ENCODE data around the gene APCDD1L. TPM values are rescaled to one million over a fixed set of nuclear protein-coding genes. Genes with fewer than 3 reads are reported as not detected.

Gene APCDD1L
- total and polyA plus RNA-seq, 4 donors, result 0.04 TPM; not detected in 3

GRCh38 chr20:58469616-58470015 is 45.6 kb downstream of the APCDD1L start:
- Histone ChIP-seq H3K4me1 (ENCODE audit: control insufficient read depth in 4 of 4, insufficient read depth in 4 of 4, low read length in 3 of 4) (no peaks in the 10 kb centered on the region), H3K4me3 (ENCODE audit: low read depth in 1 of 3, low read length in 3 of 3) (no peak overlapping the region), H3K9me3 (ENCODE audit: control insufficient read depth in 4 of 4, low read length in 3 of 4) (no peaks in the 10 kb centered on the region), H3K36me3 (ENCODE audit: control insufficient read depth in 4 of 4, insufficient read depth in 3 of 4, low read depth in 1 of 4, low read length in 3 of 4) (no peaks in the 10 kb centered on the region), H3K27me3 (ENCODE audit: control insufficient read depth in 4 of 4, insufficient read depth in 4 of 4, low read length in 3 of 4) (peaks cover 0 to 3% (median 0%) of the 10 kb centered on the region in 4 donors), H3K27ac (ENCODE audit: low read depth in 1 of 2, low read length in 2 of 2) (no peak overlapping the region), H3K9ac (ENCODE audit: low read depth in 1 of 2, low read length in 2 of 2) (no peak overlapping the region)
- TF ChIP-seq GABPA (IDR thresholded peaks at IDR 0.05 in 1 of 2, conservative IDR thresholded peaks at IDR 0.05 in 1 of 2), result no peak
- TF ChIP-seq JUND (IDR thresholded peaks at IDR 0.05), result no peak
- no peak for DNase-seq (ENCODE audit: low spot score)
- 83% methylated on average over 12 of the region's 12 CpGs for WGBS

GRCh38 chr20:58467572-58468527 is 47.3 kb downstream of the APCDD1L start:
- H3K27ac ChIP-seq (ENCODE audit: low read depth in 1 of 2, low read length in 2 of 2), result no peak overlapping the region
- no peaks in the 10 kb centered on the region for H3K4me1 ChIP-seq (ENCODE audit: control insufficient read depth in 4 of 4, insufficient read depth in 4 of 4, low read length in 3 of 4)
- DNase-seq (ENCODE audit: low spot score), result no peak
- no peak for TF ChIP-seq SP1 (IDR thresholded peaks at IDR 0.05)
- TF ChIP-seq RXRA (IDR thresholded peaks at IDR 0.05), result no peak
- no peak for TF ChIP-seq EGR1 (IDR thresholded peaks at IDR 0.05; ENCODE audit: low read depth in 2 of 2)
- no peak for TF ChIP-seq RAD21 (IDR thresholded peaks at IDR 0.05)
- no peak for TF ChIP-seq YY1 (IDR thresholded peaks at IDR 0.05)
- no peak for TF ChIP-seq REST (IDR thresholded peaks at IDR 0.05)
- TF ChIP-seq JUND (IDR thresholded peaks at IDR 0.05), result no peak
- no peak for TF ChIP-seq FOXA2 (IDR thresholded peaks at IDR 0.05)
- no peak for TF ChIP-seq HNF4A (conservative IDR thresholded peaks at IDR 0.05)
- TF ChIP-seq NR2F2 (IDR thresholded peaks at IDR 0.05), result no peak
- TF ChIP-seq, protein P1, sequence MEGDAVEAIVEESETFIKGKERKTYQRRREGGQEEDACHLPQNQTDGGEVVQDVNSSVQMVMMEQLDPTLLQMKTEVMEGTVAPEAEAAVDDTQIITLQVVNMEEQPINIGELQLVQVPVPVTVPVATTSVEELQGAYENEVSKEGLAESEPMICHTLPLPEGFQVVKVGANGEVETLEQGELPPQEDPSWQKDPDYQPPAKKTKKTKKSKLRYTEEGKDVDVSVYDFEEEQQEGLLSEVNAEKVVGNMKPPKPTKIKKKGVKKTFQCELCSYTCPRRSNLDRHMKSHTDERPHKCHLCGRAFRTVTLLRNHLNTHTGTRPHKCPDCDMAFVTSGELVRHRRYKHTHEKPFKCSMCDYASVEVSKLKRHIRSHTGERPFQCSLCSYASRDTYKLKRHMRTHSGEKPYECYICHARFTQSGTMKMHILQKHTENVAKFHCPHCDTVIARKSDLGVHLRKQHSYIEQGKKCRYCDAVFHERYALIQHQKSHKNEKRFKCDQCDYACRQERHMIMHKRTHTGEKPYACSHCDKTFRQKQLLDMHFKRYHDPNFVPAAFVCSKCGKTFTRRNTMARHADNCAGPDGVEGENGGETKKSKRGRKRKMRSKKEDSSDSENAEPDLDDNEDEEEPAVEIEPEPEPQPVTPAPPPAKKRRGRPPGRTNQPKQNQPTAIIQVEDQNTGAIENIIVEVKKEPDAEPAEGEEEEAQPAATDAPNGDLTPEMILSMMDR (IDR thresholded peaks at IDR 0.05; ENCODE audit: low read depth, low read length, missing input control), result no peak
- TF ChIP-seq HNF4G (IDR thresholded peaks at IDR 0.05), result no peak
- TF ChIP-seq FOXA1 (IDR thresholded peaks at IDR 0.05), result no peak
- TF ChIP-seq, protein P2, sequence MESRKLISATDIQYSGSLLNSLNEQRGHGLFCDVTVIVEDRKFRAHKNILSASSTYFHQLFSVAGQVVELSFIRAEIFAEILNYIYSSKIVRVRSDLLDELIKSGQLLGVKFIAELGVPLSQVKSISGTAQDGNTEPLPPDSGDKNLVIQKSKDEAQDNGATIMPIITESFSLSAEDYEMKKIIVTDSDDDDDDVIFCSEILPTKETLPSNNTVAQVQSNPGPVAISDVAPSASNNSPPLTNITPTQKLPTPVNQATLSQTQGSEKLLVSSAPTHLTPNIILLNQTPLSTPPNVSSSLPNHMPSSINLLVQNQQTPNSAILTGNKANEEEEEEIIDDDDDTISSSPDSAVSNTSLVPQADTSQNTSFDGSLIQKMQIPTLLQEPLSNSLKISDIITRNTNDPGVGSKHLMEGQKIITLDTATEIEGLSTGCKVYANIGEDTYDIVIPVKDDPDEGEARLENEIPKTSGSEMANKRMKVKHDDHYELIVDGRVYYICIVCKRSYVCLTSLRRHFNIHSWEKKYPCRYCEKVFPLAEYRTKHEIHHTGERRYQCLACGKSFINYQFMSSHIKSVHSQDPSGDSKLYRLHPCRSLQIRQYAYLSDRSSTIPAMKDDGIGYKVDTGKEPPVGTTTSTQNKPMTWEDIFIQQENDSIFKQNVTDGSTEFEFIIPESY (IDR thresholded peaks at IDR 0.05), result no peak
- TF ChIP-seq, protein P3, sequence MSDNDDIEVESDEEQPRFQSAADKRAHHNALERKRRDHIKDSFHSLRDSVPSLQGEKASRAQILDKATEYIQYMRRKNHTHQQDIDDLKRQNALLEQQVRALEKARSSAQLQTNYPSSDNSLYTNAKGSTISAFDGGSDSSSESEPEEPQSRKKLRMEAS (IDR thresholded peaks at IDR 0.05), result no peak
- peaks cover 0 to 3% (median 0%) of the 10 kb centered on the region in 4 donors for H3K27me3 ChIP-seq (ENCODE audit: control insufficient read depth in 4 of 4, insufficient read depth in 4 of 4, low read length in 3 of 4)
- WGBS, result 74% methylated on average over 28 of the region's 28 CpGs
- H3K4me3 ChIP-seq (ENCODE audit: low read depth in 1 of 3, low read length in 3 of 3), result no peak overlapping the region
- no peaks in the 10 kb centered on the region for H3K9me3 ChIP-seq (ENCODE audit: control insufficient read depth in 4 of 4, low read length in 3 of 4)
- H3K36me3 ChIP-seq (ENCODE audit: control insufficient read depth in 4 of 4, insufficient read depth in 3 of 4, low read depth in 1 of 4, low read length in 3 of 4), result no peaks in the 10 kb centered on the region
- H3K9ac ChIP-seq (ENCODE audit: low read depth in 1 of 2, low read length in 2 of 2), result no peak overlapping the region
